NCI-H460 (cell line): Measurements from ENCODE around the gene TTC39B. TPM values are rescaled to one million over a fixed set of nuclear protein-coding genes. Genes with fewer than 3 reads are reported as not detected.

ENCODE experiments used
- DNase-seq: peaks from one replicate; pipeline ENCODE4 v3.0.0-alpha.2; 2016; ENCODE audit warnings: low read depth; ENCODE audit errors: extremely low read depth
- total RNA-seq: library from RNA; depleted of rRNA; stranded (reverse); fragments of >200 nt; shearing (Covaris generic); gene quantifications from 2 replicates; pipeline ENCODE4 v1.2.3, GENCODE V29; 2014

The TTC39B gene
- total RNA-seq, 1 experiment from 2014 or later, result 10.5 TPM

DNA sequence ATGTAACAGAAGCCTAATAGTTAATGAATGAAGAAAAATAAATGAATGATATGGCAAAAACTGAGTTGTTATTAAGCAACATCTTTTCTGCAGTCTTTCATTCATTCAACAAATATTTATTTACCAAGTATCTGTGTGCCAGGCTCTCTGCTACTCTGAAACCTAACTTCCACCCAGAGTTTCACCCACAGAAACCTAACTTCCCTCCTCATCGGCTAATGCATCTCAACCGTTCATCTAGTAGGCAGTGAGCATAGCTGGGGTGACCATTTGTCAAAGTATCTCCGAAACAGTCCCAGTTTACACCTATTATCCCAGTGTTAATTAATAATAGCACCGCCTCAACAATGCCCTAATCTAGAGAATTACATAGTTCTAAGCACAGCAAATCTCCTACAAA lies 1.5 kb downstream of the TTC39B start:
- DNase-seq, result no peak

DNA sequence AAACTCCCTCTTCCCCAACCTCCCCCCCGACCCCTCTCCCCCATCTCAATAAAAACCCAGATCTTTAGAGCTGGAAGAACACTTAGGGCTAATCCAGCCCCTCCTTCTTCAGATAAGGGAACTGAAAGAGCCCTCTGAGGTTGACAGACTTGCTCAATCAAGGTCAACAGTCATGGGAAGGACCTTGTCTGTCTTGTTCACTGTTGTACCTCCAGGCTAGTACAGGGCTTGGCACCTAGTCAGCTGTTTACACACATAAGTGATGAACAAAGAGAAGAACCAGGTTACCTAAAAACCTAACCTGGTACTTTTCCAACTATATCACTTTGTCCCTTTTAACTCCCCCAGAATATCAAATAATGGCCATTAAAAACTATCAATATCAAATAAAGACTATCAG lies 2.4 kb downstream of the TTC39B start:
- no peak for DNase-seq

DNA sequence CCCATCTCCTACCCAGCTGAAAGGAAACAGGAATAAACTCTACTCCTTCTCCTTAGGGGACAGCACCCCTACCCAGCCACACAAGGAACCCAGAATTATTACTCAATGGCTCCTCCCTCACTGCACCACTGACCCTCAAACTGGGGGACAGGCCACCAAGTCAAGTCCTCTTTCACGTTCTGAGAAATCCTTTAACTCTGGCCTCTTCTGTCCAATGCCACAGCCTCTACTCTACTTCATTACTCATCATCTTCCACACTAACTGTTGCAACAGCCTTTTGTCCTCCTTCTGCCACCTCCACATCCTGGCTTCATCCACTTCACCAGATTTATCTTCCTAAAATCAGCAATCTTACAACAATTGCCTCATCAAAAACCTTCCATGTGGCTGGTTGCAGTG lies 6.8 kb downstream of the TTC39B start:
- DNase-seq, result no peak

DNA sequence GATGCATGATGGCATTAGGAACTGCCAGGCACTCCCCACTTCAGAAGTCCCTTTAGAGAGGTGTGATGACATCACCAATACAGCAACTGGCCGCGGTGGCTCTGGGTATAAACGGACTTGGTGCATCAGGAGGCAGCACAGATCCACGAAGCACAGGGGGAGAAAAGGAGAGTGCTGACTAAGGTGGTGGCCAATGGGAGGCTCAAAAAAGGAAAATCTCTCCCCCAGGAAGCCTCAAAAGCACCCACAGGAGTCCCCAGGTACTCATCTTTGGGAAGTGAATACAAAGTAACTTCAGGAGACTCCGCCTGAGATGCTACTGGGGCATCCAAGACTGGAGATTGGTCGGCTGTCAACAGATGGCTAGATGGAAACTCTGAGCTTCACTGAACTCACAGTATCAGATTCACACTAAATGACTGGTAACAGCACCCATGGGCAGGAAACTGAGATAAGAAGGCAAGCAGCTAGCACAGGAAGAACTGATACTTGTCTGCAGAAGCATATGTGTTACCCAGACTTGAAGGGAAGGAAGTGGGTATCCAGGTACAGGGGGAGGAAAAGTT lies 7.6 kb downstream of the TTC39B start:
- no peak for DNase-seq

DNA sequence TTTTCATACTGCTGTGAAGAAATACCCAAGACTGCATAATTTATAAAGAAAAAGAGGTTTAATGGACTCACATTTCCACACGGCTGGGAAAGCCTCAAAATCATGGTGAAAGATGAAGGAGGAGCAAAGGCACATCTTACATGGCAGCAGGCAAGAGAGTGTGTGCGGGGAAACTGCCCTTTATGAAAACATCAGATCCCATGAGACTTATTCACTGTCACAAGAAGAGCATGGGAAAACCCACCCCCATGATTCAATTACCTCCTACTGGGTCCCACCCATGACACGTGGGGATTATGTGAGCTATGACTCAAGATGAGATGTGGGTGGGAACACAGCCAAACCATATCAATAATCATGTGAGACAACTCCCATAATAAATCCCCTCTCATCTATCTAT lies 8.7 kb downstream of the TTC39B start:
- DNase-seq, result no peak

DNA sequence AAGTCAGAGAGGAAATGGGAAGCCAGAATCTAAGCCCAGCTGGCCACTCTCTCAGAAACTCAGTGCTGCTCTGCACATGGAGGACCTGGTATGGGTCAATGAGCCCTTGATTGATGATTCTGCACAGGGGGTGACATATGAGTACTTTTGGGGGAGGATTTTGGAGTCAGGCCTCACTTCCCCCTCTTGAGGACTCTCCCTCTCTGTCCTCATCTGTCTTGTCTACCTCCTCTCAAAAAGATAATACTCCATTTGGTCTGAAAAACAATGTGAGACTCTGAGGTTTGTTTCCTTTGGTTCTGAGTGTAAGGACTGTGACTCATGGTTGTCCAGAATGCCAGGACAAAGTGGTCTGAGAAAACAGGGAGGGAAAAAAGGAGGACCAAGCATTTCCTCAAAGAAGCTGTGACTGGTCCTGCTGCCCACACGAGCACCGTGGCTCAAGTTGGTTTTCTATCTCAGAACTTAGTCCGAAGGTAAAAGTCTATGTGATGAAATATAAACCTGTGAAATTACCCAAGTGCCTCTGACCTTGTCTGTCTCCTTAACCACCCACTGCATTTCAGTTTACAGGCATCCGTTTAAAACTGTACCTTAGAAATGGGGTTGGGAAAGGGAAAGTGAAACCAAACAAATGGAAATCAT lies 11.1 kb downstream of the TTC39B start:
- no peak for DNase-seq

DNA sequence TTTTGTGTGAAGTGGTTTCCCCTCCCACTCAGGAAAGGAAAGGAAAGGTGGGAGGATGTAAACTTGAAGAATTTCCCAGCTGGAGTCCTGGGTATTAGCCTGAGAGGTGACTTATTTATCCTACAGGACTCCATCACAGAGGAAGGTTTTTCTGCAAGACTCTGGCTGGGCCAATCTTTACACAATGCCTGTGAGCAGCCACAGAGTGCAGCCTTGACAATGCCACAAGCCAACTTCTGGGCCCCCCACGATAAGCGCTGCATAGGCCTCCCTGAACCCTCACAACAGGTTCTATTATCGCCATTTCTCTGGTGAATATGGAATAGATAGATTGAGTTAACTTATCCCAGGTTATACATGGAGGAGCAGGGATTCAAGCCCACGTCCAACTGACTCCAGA lies 12.4 kb downstream of the TTC39B start:
- DNase-seq, result no peak

DNA sequence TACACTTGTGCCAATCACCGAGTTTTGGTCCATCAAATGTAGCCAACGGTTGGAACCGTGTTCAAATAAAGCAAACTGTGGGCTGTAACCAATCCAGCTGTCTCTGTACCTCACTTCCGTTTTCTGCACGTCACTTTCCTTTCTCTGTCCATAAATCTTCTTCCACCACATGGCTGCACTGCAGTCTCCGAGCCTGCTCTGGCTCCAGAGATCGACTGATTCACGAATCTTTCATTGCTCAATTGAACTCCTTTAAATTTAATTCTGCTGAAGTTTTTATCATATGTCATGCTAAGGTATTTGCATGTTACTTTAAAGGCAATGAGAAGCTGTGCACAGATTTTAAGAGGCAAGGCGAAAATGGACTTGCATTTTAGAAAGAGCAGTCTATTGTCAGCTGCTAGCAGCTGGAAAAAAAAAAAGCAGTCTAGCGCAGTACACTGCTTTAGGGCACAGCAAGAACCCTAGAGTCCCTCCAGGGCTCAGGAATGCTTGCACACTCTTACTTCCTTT lies 13.2 kb downstream of the TTC39B start:
- DNase-seq, result no peak

DNA sequence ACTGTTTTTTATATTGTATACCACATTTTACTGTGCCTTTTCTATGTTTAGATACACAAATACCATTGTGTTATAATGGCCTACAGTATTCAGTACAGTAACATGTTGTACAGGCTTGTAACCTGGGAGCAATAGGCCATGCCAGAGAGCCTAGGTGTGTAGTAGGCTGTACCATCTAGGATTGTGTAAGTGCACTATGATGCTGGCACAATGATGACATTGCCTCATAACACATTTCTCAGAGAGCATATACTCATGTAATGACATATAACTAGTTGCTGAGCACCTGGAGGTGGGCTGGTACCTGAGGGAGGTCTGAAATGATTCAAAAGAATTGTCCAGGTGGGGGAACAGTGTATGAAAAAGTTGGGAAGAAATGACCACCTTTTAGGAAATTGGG lies 13.9 kb downstream of the TTC39B start:
- DNase-seq, result no peak

DNA sequence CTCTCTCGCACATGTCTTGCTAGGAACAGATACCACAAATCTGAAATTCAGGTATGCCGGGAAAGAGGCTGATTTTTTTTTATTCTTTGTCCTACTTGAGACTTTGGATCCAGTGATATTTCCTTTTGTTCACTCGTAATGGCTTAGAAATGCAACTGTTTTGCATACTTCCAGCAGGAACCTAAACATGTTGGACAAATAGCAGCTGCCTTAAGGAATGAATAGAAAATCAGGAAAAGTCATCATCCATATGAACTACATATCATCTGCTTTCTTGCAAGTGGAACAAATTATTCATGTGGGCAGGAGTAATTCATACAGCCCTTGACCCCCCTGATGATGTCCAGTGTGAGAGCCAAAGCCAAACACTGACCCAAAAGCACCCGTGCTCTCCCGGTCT lies 17.4 kb downstream of the TTC39B start:
- no peak for DNase-seq

DNA sequence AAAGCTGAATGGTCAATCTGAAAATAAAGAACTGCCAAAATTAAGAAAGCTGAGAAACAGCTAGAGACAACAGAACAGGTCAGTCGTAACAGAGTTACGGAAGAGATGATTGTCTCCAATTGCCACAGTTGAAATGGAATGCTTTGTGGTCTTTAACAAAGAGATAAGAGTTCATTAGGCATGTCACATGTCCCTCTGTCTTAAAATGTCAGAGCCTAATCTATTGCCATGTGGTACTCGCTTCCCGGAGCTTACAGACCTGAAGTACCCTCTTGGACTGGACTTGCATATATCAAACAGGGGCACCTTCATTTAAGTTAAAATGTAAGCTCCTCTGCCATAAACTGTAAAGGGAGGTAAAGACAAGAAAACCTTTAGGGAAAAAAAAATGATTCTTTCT lies 19.7 kb downstream of the TTC39B start:
- DNase-seq, result no peak

DNA sequence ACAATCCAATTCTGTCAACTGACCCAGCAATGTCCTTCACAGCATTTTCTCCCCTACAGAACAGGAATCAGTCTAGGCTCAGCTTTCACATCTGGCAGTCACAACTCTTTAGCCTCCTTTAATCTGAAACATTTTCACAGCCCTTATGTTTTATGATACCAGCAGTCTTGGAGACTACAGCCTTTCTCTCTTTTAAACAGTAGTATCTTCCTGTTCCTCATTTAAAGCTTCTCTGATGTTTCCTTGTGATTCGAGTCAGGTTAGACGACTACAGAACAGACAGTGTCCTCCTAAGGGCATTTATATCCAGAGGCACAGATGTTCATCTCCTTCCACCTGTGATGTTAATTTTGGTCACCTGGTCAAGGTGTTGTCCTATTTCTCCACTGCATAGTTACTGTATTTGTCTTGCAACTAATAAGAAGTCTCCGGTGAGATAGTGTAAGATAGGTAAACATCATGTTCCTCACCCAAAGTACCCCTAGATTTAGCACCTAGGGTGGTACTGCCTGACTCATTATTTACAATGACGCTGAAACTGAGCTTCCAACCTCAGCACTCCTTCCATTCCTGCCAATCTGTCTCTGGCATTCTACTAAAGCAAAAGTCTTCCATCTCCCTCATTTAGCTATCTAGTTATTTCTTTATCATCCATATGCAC lies 20.7 kb downstream of the TTC39B start:
- no peak for DNase-seq

DNA sequence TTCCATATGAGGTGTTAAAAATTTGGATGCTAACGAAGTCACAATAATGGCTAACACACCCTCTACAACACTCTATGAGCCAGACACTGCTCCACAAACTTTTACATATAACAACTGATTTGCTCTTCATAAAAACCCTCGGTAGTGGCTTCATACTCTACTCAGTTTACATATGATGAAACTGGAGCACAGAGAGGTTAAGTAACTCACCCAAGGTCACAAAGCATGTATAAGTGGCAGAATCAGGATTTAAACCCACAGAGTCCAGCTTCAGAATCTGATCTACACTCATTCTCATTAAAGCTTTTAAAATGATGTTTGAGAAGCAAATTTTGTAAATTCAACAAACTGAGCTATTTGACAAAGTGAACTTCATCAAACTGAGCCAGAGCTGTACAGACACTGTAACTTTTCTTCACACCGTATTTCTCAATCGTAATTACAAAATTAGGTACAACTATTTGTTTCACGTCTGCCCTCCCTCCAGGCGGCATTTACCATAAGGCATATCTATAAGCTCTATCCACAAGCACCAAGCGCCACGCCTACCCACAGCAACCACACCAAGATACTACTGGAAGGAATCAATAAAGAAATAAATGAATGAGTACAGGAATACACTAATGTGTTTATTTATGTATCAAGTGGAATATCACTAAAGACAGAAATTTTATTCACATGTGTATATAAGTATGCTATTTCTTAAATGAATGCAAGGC lies 24.3 kb downstream of the TTC39B start:
- DNase-seq, result no peak

DNA sequence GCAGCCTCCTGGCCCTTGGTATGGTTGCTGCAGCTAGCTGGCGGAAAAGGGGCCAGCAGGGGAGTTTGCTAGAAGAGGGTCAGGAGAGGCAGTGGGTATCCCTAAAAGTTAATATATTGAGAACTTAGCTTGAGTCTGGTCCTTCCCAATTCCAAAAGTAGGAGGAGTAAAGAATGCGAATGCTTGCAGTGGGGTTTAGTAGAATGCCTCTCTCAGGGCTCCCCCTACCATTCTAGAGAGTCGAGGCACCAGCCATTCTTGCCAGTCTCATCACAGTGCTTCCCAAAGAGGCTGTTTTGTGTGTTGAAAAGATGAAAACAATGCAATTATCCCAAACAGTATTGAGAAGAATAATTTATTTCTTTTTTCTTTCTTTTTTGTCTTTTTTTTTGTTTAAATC lies 26.4 kb downstream of the TTC39B start:
- DNase-seq, result no peak

DNA sequence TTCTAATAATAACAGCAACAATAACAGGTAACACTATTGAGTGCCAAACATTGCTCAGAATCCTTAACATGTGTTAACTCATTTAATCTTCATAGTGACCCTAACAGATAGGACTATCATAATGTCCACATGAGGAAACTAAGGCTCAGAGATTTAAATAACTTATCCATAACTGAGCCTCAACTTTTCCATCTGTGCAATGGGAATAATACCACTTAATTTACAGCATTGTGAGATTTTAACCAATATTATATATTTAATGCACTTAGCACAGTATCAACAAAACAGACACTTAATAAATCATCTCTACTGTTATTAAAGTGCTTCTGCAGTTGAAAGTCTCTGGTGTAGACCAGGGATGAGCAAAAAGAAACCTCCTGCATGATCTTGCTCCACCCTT lies 28.2 kb downstream of the TTC39B start:
- no peak for DNase-seq

DNA sequence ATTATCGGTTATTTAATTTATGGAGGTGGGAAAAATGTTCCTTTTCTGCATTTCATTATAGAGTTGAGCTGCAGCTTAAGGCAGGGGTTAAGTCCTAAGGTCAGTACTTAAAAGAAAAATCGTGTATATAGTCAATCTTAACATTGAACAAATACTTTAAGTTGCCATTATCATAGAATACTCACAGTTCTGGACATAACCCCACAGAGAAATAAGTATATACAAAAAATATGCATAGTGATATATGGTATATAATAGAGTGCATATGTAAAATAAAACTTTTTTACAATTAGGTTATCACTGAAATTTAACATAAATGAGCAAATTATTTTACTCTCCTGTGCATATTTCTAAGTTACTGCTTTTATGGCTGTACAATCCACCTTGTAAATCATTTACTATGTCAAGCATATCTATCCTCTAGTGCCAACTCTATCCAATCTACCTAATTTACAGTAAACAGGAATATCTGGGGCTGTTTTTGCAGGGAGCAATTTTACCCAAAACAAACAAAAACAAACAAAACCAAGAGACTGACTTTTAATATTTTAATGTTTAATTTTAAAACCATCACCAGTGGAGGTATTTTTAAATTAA lies 28.8 kb downstream of the TTC39B start:
- DNase-seq, result no peak

DNA sequence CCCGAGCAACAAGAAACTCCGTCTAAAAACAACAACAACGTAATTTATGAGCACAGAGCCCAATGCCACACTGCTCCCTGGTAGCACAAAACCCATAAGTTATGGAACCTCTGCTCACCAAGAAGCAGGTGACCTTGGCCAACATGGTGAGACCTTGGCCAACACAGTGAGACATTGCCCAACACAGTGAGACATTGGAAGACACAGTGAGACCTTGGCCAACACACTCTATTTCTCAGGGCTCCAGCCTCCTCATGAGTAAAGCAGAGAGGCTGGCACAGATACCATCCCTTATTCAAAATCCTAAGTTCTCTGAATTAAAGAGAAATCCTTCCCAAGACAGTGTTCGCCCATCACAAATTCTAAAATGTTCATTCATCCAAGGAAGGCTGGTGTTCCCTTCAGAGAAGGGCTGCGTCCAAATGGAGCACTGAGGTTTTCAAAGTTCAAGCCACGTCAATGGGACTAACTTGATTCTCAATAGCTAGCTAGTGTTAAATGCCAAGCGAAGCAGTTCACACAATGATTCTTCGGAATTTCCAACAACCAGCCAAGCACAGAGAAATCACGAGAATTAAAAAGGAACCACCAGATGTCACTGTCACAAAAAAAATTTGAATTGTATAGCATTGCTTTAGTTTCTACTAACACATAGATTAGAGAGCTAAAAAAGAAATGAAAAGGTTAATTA lies 29.5 kb downstream of the TTC39B start:
- DNase-seq, result peak; percentile 20

DNA sequence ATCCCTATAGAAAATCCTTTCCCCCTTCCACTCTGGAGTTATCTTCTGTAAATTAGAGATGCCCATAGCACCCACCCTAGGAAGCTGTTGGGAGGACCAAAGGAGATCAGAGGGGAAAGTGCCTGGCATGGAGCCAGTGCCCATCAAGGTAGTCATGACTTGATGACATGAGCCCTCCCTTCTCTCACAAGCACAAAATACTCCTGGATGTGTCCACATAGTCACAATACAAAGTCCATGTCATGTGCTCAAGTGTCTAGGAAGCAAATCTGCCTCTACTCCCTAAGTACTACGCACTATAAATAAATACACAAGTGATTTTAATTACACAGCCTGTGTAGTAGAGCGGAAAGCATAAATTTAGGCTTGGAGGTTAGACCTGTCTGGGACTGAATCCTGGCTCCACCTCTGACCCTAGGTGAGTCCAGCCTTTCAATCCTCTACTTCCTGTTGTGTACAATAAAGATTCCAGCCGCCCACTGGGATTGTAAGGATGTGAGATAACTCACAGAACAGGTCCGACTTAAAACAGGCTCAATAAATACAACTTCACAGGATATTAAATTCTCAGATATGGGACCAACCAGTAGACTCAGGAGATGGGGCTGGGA lies 30.6 kb downstream of the TTC39B start:
- DNase-seq, result no peak

DNA sequence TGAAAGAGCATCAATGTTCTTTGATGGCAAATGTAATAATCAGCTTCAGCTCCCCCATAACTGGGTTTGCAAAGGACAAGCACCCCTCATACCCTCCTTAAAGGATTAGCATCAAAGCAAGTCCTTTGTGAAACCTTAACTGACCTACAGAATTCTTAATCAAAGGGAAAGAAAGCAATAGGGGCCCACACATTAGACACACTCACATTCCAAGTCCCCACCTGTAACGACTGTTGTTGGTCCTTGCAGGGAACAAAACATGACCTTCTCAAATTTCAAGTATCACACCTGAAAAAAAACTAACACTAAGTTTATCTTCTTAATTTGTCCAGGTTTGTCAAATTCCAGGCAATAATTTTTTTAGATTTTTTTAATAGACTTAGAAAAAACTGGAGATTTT lies 32.6 kb downstream of the TTC39B start:
- DNase-seq, result no peak

DNA sequence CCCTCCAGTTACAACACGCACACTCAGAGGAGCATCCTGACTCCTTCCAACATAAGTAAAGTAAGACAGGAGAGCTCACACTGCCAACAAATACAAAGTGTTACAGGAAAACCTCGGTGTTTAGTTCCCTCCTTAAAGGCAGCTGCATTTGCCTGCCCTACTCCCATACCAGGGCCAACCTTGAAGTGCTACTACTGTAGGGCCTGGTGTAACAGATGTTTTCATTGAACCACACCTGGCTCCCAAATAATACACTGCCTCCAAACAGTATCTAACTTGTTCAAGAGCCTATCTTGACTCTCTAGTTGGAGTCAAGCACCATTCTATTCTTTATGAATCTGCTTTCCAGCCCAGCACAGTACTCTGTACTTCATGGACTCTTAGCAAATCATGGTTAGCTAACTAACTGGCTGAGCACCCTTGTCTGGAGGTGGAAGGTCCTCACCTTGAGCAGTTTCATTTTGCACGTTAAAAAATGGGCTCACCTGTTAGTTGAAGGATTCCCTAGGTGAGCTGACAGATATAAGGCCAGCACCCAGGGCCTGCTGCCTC lies 34.6 kb downstream of the TTC39B start:
- DNase-seq, result no peak
